ENCODE results near the gene MCC. TPM values are rescaled to one million over a fixed set of nuclear protein-coding genes. Genes with fewer than 3 reads are reported as not detected.
A peak's percentile ranks its signal among the peaks of the same experiment; 100 is the strongest.

MCC gene
- polyA plus RNA-seq, 1 donor (not counting 4 experiments of a cell fraction or from before 2014, with no cell fraction given): 24.6 TPM

- no peak overlapping the region for H2AFZ ChIP-seq (ENCODE audit: control insufficient read depth, low read length)
- no peak for TF ChIP-seq EZH2 (IDR thresholded peaks at IDR 0.05; ENCODE audit: low read length)
- TF ChIP-seq, protein P1, sequence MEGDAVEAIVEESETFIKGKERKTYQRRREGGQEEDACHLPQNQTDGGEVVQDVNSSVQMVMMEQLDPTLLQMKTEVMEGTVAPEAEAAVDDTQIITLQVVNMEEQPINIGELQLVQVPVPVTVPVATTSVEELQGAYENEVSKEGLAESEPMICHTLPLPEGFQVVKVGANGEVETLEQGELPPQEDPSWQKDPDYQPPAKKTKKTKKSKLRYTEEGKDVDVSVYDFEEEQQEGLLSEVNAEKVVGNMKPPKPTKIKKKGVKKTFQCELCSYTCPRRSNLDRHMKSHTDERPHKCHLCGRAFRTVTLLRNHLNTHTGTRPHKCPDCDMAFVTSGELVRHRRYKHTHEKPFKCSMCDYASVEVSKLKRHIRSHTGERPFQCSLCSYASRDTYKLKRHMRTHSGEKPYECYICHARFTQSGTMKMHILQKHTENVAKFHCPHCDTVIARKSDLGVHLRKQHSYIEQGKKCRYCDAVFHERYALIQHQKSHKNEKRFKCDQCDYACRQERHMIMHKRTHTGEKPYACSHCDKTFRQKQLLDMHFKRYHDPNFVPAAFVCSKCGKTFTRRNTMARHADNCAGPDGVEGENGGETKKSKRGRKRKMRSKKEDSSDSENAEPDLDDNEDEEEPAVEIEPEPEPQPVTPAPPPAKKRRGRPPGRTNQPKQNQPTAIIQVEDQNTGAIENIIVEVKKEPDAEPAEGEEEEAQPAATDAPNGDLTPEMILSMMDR (optimal IDR thresholded peaks at IDR 0.05 in 1 of 3, IDR thresholded peaks at IDR 0.05 in 1 of 3, conservative IDR thresholded peaks at IDR 0.05 in 1 of 3; ENCODE audit: extremely low read depth in 1 of 3, insufficient read depth in 2 of 3, low read length in 3 of 3): peak in 1 of 3 experiments; percentile 52
- H3K4me1 ChIP-seq (ENCODE audit: control insufficient read depth, extremely low read depth, insufficient read depth, low read length): peaks cover 32% of the 10 kb centered on the region
- H4K20me1 ChIP-seq (ENCODE audit: control insufficient read depth, extremely low read depth, insufficient read depth, low read length): no peaks in the 10 kb centered on the region
- H3K9me1 ChIP-seq (ENCODE audit: control insufficient read depth, extremely low read depth, insufficient read depth, low read length): no peaks in the 10 kb centered on the region
- H3K4me3 ChIP-seq (ENCODE audit: control insufficient read depth in 2 of 3, extremely low read depth in 1 of 3, insufficient read depth in 2 of 3, low read depth in 1 of 3, low read length in 3 of 3): no peak overlapping the region
- dilution Hi-C loops (cut with MboI; ENCODE audit: extremely low pct_ligation_motif_present, low sequenced_read_pairs): no loop called here
- no peak overlapping the region for H3K9ac ChIP-seq (ENCODE audit: control insufficient read depth, extremely low read depth, insufficient read depth, low read length)
- H3K79me2 ChIP-seq (ENCODE audit: control insufficient read depth, insufficient read depth, low read length): no peaks in the 10 kb centered on the region
- H3K9me3 ChIP-seq (ENCODE audit: control insufficient read depth, low read depth, low read length): no peaks in the 10 kb centered on the region
- no peak overlapping the region for H3K27ac ChIP-seq (ENCODE audit: control insufficient read depth, insufficient read depth, low read length)
- peaks cover 10 to 15% of the 10 kb centered on the region in 2 experiments for H3K36me3 ChIP-seq (ENCODE audit: control insufficient read depth in 2 of 2, extremely low read depth in 1 of 2, insufficient read depth in 2 of 2, low read length in 2 of 2)
- DNase-seq (ENCODE audit: low read depth, low spot score): no peak
- no peak for FAIRE-seq
- no peak overlapping the region for H3K4me2 ChIP-seq (ENCODE audit: control insufficient read depth, extremely low read depth, insufficient read depth, low read depth, low read length)
- H3K27me3 ChIP-seq (ENCODE audit: control insufficient read depth, extremely low read depth, insufficient read depth, low read length): no peaks in the 10 kb centered on the region
Observed at GRCh38 chr5:113043491-113043931, 444.7 kb downstream of the MCC start.

- Histone ChIP-seq H3K27me3 (ENCODE audit: control insufficient read depth, extremely low read depth, insufficient read depth, low read length) (no peaks in the 10 kb centered on the region), H2AFZ (ENCODE audit: control insufficient read depth, low read length) (no peak overlapping the region), H3K27ac (ENCODE audit: control insufficient read depth, insufficient read depth, low read length) (no peak overlapping the region), H3K9me1 (ENCODE audit: control insufficient read depth, extremely low read depth, insufficient read depth, low read length) (no peaks in the 10 kb centered on the region), H3K4me3 (ENCODE audit: control insufficient read depth in 2 of 3, extremely low read depth in 1 of 3, insufficient read depth in 2 of 3, low read depth in 1 of 3, low read length in 3 of 3) (no peak overlapping the region), H3K4me1 (ENCODE audit: control insufficient read depth, extremely low read depth, insufficient read depth, low read length) (peaks cover 37% of the 10 kb centered on the region), H3K36me3 (ENCODE audit: control insufficient read depth in 2 of 2, extremely low read depth in 1 of 2, insufficient read depth in 2 of 2, low read length in 2 of 2) (peaks cover 10 to 12% of the 10 kb centered on the region in 2 experiments), H3K79me2 (ENCODE audit: control insufficient read depth, insufficient read depth, low read length) (no peaks in the 10 kb centered on the region), H3K4me2 (ENCODE audit: control insufficient read depth, extremely low read depth, insufficient read depth, low read depth, low read length) (no peak overlapping the region), H3K9ac (ENCODE audit: control insufficient read depth, extremely low read depth, insufficient read depth, low read length) (no peak overlapping the region), H3K9me3 (ENCODE audit: control insufficient read depth, low read depth, low read length) (no peaks in the 10 kb centered on the region), H4K20me1 (ENCODE audit: control insufficient read depth, extremely low read depth, insufficient read depth, low read length) (no peaks in the 10 kb centered on the region)
- dilution Hi-C loops (cut with MboI; ENCODE audit: extremely low pct_ligation_motif_present, low sequenced_read_pairs): no loop called here
- no peak for FAIRE-seq
- no peak for DNase-seq (ENCODE audit: low read depth, low spot score)
- TF ChIP-seq, protein P1 (optimal IDR thresholded peaks at IDR 0.05 in 1 of 3, IDR thresholded peaks at IDR 0.05 in 1 of 3, conservative IDR thresholded peaks at IDR 0.05 in 1 of 3; ENCODE audit: extremely low read depth in 1 of 3, insufficient read depth in 2 of 3, low read length in 3 of 3): no peak
- no peak for TF ChIP-seq EZH2 (IDR thresholded peaks at IDR 0.05; ENCODE audit: low read length)
Observed at GRCh38 chr5:113042491-113043243, 445.6 kb downstream of the MCC start.
